Hematopoietic multipotent progenitor cell (in vitro differentiated cells): ENCODE results near the gene SIRT5. TPM values are rescaled to one million over a fixed set of nuclear protein-coding genes. Genes with fewer than 3 reads are reported as not detected.

Experiments
- DNase-seq, 3 donors: peaks; one replicate each; pipeline ENCODE4 v3.0.0-alpha.2; 2011 to 2015; ENCODE audit warnings: low read depth in 2 of 3, low spot score in 2 of 3
- total RNA-seq: library from RNA; depleted of rRNA; stranded (reverse); fragments of >200 nt; gene quantifications from one replicate; pipeline ENCODE4 v1.2.3, GENCODE V29; 2012

The SIRT5 gene
- total RNA-seq, 1 donor = 10.5 TPM

- no peak for DNase-seq
Measured at GRCh38 chr6:13586603-13587542, 12.5 kb downstream of the SIRT5 start.

DNA sequence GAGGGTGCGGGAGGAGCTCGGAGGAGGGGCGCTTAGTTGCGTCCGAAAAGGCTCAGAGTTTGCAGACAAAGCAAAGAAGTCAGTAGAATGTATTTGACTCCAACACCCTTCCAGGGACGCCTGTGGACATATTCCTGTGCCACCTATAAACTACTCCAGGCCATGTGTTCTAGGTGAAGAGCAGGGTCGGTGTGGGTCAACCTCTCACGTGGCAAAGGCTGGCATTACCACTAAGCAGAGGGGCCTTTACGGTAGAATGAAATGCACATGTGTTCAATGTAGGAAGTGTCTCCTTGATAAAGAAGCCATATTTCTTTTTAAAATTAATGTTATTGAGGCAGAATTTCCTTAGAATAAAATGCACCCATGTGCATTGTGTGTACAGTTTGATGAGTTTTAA, 15.4 kb downstream of the SIRT5 start:
- DNase-seq = no peak

DNA sequence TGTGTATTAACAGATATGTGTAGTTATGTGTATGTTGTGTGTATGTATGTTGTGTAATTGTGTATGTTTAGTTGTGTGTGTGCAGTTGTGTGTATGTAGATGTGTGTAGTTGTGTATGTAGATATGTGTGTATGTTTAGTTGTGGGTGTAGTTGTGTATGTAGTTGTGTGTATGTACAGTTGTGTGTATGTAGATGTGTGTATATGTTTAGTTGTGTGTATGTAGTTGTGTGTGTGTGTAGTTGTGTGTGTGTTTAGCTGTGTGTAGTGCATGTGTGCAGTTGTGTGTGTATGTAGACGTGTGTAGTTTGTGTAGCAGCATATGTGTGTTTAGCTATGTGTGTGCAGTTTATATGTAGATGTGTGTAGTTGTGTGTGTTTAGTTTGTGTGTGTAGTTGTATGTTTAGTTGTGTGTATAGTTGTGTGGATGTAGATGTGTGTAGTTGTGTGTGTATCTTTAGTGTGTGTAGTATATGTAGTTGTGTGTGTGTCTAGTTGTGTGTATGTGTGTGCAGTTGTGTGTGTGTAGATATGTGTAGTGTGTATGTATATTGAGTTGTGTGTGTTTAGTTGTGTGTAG, 16.3 kb downstream of the SIRT5 start:
- no peak for DNase-seq

- no peak for DNase-seq
Measured at GRCh38 chr6:13591205-13591921, 17.0 kb downstream of the SIRT5 start.

DNA sequence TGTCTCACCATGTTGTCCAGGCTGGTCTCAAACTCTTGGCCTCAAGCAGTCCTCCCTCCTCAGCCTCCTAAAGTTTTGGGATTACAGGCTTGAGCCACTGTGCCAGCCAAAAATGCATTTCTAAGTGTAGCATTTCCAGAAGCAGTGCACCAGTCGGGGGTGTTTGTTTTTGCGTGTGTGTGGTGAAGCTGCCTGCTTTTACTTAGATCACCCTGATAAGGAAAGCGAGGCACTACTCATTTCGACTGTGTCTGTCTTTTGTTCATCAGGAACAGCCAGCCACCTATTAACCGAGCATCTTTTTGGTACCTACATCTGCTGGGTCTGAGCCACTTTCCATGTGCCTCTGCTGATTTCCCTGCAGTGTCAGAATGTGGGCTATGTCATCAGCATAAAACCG, 18.7 kb downstream of the SIRT5 start:
- no peak for DNase-seq

- no peak for DNase-seq
Measured at GRCh38 chr6:13593720-13594119, 19.3 kb downstream of the SIRT5 start.

- DNase-seq = no peak
Measured at GRCh38 chr6:13597073-13597472, 22.7 kb downstream of the SIRT5 start.

- DNase-seq = no peak
Measured at GRCh38 chr6:13600036-13600435, 25.6 kb downstream of the SIRT5 start.

- no peak for DNase-seq
Measured at GRCh38 chr6:13604135-13604534, 29.7 kb downstream of the SIRT5 start.

GRCh38 chr6:13604546-13605416, 30.4 kb downstream of the SIRT5 start:
- no peak for DNase-seq

DNA sequence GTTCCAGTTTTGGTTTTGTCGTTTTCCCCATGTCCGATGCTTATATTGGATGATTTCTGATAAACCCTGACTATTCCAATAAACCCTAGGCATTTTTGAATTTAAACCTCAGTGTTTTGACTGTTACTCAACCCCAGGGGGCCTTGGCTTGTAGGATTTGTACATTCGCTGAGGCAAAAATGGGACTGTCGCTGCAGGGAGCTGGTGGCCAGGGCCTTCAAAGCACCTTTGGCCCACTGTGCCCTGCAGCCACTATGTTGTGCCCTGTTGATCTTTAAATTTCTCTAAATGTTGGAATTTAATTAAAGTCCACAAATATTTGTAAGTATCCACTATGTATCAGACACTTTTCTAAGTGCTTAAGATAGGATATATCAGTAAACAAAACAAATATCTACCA, 31.2 kb downstream of the SIRT5 start:
- no peak for DNase-seq

DNA sequence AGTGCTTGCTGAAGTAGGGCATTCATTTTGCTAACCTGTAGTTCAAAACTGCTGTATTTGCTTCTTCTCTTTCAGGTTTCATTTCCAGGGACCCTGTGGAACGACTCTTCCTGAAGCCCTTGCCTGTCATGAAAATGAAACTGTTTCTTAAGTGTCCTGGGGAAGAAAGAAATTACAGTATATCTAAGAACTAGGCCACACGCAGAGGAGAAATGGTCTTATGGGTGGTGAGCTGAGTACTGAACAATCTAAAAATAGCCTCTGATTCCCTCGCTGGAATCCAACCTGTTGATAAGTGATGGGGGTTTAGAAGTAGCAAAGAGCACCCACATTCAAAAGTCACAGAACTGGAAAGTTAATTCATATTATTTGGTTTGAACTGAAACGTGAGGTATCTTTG, 37.3 kb downstream of the SIRT5 start:
- peak in 1 of 3 donors; percentile 22 for DNase-seq

- DNase-seq = no peak
Measured at GRCh38 chr6:13613029-13613594, 38.7 kb downstream of the SIRT5 start.

DNA sequence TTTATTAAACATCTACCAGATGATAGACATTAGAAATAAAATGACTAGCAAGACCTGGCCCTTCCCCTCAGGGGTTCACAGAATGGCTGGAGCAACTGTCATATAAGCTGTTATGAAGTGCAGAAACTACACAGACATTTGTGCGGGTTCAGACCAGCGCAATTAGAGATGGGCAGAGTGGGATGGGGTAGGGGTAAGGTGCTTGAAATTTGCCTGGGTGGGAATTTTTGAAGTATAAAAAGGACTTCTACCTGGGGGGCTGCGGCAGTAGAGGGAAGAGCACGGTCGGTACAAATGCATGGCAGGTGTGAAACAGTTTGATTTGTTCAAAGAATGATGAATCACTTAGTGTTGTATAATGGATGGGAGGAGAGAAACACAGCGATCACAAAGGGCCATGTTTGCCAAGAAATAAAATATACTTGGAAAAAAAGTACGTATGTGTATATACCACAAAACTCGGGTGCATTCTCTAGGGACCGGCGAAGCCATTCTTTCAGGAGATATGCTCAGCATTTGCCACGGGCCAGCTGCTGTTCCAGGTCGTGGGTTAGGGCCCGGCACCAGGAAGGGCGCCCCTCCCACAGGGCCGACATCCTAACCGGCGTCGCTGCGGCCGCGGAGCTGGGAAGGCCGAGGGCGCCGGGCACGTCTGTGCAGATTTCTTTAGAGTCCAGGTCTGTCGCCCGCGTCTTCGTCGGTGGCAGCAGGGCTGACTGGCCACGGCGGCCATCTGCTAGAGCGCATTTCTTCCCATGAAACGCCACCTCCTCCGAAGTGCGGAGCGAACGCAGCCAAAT, 39.9 kb downstream of the SIRT5 start:
- DNase-seq = no peak

- DNase-seq = peak; percentile 97 to 98 (median 98)
Measured at GRCh38 chr6:13614926-13615791, 40.8 kb downstream of the SIRT5 start, which contains the start of gene NOL7. TSS of gene NOL7 (plus strand) at chr6:13615335. CDS start at chr6:13615359, 24 bp downstream.

DNA sequence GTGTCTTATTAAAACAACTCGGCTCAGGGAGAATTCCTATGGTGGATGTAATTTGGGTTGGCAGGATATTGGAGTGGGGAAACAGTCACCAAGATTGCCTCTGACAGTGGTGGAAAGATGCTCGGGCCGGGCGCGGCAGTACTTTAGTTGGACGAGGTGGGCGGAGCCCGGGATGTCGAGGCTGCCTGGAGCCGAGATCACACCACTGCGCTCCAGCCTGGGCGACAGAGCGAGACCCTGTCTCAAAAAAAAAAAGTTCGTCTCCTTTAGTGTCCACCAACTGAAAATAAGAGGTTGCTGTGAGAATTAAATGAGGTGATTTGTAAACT, 41.4 kb downstream of the SIRT5 start:
- peak in 1 of 3 donors; percentile 31 for DNase-seq

- DNase-seq = no peak
Measured at GRCh38 chr6:13617066-13617465, 42.7 kb downstream of the SIRT5 start.

DNA sequence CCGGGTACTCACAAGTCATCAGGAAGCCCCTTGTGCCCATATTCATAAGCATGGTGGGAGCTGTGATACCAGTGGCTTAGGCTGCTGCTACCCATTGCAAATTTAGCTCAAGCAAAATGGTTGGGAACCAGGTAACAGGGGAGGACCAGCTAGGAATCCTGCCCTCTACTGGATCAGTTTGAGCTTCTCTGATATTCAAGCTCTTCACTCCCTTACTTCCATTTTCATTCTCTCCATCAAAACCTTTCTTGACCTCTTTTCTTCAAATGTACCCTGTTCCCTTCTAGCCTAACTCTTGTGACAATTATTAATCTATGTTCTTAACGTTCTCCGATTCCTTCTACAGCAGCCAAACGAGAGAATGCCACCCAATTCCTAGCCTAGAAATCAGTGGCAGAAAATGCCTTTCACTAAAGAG, 50.5 kb downstream of the SIRT5 start:
- peak in 2 of 3 donors; percentile 53 to 74 for DNase-seq
